ENCODE results near the gene TPCN1. TPM values are rescaled to one million over a fixed set of nuclear protein-coding genes. Genes with fewer than 3 reads are reported as not detected.

The TPCN1 gene
- total and polyA plus RNA-seq, 2 of the 8 experiments (the other 6 are each of a cell fraction or from before 2014, with no cell fraction given): 14.9 to 21.4 TPM

DNA sequence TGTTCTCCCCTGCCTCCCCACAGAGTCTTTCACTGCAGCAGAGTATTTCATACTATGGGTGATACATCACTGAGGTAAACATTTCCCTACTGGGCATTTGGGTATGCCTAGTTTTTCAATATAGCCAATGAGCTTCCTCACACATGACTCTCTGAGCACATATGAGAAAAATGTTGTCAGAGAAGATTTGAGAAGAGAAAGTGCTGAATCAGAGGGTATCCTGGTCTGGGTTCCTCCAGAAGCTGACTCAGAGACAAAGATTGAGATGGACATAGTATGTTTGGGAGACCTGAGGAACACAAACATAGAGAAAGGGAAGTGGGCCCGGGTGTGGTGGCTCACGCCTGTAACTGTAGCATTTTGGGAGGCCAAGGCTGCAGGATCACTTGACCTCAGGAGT, 101.1 kb downstream of the TPCN1 start (continued):
- TF ChIP-seq, protein P1, sequence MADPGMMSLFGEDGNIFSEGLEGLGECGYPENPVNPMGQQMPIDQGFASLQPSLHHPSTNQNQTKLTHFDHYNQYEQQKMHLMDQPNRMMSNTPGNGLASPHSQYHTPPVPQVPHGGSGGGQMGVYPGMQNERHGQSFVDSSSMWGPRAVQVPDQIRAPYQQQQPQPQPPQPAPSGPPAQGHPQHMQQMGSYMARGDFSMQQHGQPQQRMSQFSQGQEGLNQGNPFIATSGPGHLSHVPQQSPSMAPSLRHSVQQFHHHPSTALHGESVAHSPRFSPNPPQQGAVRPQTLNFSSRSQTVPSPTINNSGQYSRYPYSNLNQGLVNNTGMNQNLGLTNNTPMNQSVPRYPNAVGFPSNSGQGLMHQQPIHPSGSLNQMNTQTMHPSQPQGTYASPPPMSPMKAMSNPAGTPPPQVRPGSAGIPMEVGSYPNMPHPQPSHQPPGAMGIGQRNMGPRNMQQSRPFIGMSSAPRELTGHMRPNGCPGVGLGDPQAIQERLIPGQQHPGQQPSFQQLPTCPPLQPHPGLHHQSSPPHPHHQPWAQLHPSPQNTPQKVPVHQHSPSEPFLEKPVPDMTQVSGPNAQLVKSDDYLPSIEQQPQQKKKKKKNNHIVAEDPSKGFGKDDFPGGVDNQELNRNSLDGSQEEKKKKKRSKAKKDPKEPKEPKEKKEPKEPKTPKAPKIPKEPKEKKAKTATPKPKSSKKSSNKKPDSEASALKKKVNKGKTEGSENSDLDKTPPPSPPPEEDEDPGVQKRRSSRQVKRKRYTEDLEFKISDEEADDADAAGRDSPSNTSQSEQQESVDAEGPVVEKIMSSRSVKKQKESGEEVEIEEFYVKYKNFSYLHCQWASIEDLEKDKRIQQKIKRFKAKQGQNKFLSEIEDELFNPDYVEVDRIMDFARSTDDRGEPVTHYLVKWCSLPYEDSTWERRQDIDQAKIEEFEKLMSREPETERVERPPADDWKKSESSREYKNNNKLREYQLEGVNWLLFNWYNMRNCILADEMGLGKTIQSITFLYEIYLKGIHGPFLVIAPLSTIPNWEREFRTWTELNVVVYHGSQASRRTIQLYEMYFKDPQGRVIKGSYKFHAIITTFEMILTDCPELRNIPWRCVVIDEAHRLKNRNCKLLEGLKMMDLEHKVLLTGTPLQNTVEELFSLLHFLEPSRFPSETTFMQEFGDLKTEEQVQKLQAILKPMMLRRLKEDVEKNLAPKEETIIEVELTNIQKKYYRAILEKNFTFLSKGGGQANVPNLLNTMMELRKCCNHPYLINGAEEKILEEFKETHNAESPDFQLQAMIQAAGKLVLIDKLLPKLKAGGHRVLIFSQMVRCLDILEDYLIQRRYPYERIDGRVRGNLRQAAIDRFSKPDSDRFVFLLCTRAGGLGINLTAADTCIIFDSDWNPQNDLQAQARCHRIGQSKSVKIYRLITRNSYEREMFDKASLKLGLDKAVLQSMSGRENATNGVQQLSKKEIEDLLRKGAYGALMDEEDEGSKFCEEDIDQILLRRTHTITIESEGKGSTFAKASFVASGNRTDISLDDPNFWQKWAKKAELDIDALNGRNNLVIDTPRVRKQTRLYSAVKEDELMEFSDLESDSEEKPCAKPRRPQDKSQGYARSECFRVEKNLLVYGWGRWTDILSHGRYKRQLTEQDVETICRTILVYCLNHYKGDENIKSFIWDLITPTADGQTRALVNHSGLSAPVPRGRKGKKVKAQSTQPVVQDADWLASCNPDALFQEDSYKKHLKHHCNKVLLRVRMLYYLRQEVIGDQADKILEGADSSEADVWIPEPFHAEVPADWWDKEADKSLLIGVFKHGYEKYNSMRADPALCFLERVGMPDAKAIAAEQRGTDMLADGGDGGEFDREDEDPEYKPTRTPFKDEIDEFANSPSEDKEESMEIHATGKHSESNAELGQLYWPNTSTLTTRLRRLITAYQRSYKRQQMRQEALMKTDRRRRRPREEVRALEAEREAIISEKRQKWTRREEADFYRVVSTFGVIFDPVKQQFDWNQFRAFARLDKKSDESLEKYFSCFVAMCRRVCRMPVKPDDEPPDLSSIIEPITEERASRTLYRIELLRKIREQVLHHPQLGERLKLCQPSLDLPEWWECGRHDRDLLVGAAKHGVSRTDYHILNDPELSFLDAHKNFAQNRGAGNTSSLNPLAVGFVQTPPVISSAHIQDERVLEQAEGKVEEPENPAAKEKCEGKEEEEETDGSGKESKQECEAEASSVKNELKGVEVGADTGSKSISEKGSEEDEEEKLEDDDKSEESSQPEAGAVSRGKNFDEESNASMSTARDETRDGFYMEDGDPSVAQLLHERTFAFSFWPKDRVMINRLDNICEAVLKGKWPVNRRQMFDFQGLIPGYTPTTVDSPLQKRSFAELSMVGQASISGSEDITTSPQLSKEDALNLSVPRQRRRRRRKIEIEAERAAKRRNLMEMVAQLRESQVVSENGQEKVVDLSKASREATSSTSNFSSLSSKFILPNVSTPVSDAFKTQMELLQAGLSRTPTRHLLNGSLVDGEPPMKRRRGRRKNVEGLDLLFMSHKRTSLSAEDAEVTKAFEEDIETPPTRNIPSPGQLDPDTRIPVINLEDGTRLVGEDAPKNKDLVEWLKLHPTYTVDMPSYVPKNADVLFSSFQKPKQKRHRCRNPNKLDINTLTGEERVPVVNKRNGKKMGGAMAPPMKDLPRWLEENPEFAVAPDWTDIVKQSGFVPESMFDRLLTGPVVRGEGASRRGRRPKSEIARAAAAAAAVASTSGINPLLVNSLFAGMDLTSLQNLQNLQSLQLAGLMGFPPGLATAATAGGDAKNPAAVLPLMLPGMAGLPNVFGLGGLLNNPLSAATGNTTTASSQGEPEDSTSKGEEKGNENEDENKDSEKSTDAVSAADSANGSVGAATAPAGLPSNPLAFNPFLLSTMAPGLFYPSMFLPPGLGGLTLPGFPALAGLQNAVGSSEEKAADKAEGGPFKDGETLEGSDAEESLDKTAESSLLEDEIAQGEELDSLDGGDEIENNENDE (IDR thresholded peaks at IDR 0.05; ENCODE audit: insufficient replicate concordance, low read length): no peak
- TF ChIP-seq GTF2F1 (IDR thresholded peaks at IDR 0.05; ENCODE audit: borderline replicate concordance, low read depth, low read length) (no peak), KDM4A (IDR thresholded peaks at IDR 0.05; ENCODE audit: low read depth, low read length, severe bottlenecking) (no peak)

Measured in H1 (cell line).